Lower leg skin (tissue), 3 donors: Measurements from ENCODE around the gene ACY1.

Experiments
- POLR2A ChIP-seq, 2 donors: fragments of 450-650 bp; IDR thresholded peaks; one replicate each; pipeline ENCODE4 v1.6.1; 2016 to 2017; ENCODE audit warnings: antibody characterized with exemption in 2 of 2, mild to moderate bottlenecking in 1 of 2, moderate library complexity in 1 of 2
- TF ChIP-seq, protein P1 (sequence below), 3 donors: fragments of 450-650 bp; IDR thresholded peaks; one replicate each; pipeline ENCODE4 v1.5.1; 2016; ENCODE audit warnings: antibody characterized with exemption in 3 of 3, mild to moderate bottlenecking in 3 of 3, moderate library complexity in 2 of 3

DNA sequence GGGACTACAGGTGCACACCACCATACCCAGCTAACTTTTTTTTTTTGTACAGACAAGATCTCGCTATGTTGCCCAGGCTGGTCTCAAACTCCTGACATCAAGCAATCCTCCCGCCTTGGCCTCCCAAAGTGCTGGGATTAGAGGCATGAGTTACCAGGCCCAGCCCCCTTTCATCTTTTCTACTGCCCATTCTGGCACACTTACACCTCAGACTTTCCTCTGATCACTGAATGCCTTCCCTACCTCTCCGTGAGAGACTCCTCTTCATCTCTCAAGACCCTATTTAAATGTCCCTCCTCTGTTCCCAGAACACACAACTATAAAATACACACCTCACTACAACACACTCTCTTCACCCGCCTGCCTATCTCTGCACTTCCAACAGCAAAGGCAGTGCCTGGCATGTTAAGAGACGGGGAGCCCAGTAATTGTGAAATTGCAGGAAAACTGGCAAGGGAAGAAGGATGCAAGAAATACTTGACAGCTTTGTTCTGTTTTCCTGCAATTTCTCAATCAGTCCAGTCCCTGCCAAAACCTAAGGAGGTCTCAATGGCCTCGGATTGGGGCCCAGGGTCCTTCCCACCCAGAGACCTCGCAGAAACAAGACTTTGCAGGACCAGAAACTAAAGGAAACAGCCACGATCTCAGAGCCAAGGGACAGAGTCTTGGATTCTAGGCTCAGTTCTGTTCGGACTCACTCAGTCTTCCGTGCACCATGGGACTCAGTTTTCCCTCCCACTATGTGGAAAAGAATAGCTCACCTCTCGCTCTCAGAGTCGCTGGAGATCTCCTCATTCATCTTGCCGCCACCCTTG is 42.5 kb upstream of the ACY1 start:
- TF ChIP-seq, protein P1, sequence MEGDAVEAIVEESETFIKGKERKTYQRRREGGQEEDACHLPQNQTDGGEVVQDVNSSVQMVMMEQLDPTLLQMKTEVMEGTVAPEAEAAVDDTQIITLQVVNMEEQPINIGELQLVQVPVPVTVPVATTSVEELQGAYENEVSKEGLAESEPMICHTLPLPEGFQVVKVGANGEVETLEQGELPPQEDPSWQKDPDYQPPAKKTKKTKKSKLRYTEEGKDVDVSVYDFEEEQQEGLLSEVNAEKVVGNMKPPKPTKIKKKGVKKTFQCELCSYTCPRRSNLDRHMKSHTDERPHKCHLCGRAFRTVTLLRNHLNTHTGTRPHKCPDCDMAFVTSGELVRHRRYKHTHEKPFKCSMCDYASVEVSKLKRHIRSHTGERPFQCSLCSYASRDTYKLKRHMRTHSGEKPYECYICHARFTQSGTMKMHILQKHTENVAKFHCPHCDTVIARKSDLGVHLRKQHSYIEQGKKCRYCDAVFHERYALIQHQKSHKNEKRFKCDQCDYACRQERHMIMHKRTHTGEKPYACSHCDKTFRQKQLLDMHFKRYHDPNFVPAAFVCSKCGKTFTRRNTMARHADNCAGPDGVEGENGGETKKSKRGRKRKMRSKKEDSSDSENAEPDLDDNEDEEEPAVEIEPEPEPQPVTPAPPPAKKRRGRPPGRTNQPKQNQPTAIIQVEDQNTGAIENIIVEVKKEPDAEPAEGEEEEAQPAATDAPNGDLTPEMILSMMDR (IDR thresholded peaks at IDR 0.05): no peak
- TF ChIP-seq POLR2A (IDR thresholded peaks at IDR 0.05): no peak
